Glutamatergic neuron (in vitro differentiated cells): Measurements from ENCODE around the gene CCPG1. TPM values are rescaled to one million over a fixed set of nuclear protein-coding genes. Genes with fewer than 3 reads are reported as not detected.
"Not testable (repeated sequence)": the region's sequence is repeated elsewhere in the genome, so short reads cannot be mapped to it uniquely, and the experiment has no call there.

Experiments used
- DNase-seq: peaks from one replicate; pipeline ENCODE4 v3.0.0; 2022
- H3K27ac Mint-ChIP-seq: one replicate; pipeline ENCODE4 v1.8.0; 2020; ENCODE audit warnings: mild to moderate bottlenecking, mixed read lengths, inconsistent platforms; ENCODE audit not compliant: unreplicated experiment
- H3K27me3 Mint-ChIP-seq: one replicate; pipeline ENCODE4 v1.8.0; 2020; ENCODE audit warnings: mild to moderate bottlenecking, moderate library complexity, mixed read lengths, inconsistent platforms; ENCODE audit not compliant: unreplicated experiment
- H3K36me3 Mint-ChIP-seq: one replicate; pipeline ENCODE4 v1.8.0; 2020; ENCODE audit warnings: mild to moderate bottlenecking, mixed read lengths, inconsistent platforms; ENCODE audit not compliant: unreplicated experiment
- H3K4me1 Mint-ChIP-seq: one replicate; pipeline ENCODE4 v1.8.0; 2020; ENCODE audit warnings: mild to moderate bottlenecking, low read depth, mixed read lengths, inconsistent platforms; ENCODE audit not compliant: unreplicated experiment
- H3K4me3 Mint-ChIP-seq: one replicate; pipeline ENCODE4 v1.8.0; 2020; ENCODE audit warnings: mild to moderate bottlenecking, mixed read lengths, inconsistent platforms; ENCODE audit not compliant: unreplicated experiment
- H3K9me3 Mint-ChIP-seq: one replicate; pipeline ENCODE4 v1.8.0; 2020; ENCODE audit warnings: mild to moderate bottlenecking, moderate library complexity, mixed read lengths, inconsistent platforms; ENCODE audit not compliant: unreplicated experiment
- CTCF ChIP-seq: fragments of 200-600 bp; sonication (generic); IDR thresholded peaks from one replicate; pipeline ENCODE4 v1.5.0; 2021; ENCODE audit not compliant: partially characterized antibody, unreplicated experiment
- total RNA-seq: library from RNA; stranded (reverse); fragmentation: NEBNext Ultra II Directional; extraction: Animal tissue kit (Norgen Biotek cat#: 25700); gene quantifications from one replicate; pipeline ENCODE4 v1.2.1, GENCODE V29; 2021; ENCODE audit not compliant: unreplicated experiment

The CCPG1 gene
- total RNA-seq, 1 donor from 2014 or later, result 30.8 TPM

DNA sequence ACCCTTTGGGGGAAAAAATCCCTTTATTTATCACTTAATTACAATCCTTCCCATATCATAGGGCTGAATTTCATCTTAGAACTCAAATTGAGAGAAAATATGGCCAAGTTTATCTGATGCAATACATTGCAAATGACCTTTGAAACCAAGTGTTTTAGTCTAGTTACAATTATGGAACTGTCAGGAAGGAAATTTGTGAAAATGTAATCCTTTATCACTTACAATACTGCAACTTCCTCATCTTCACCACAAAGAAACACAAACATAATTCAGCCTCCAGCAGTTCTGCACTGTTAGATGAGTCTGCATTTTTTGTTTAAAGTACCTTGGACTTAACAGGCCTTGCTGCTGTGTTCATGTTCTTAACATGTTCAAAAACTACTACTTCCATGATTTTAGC, 4.6 kb downstream of the CCPG1 start:
- TF ChIP-seq CTCF, result no peak
- no peak overlapping the region for H3K27ac Mint-ChIP-seq
- peaks cover 4% of the 10 kb centered on the region for H3K9me3 Mint-ChIP-seq
- peak overlapping the region; percentile 53 for H3K4me3 Mint-ChIP-seq
- no peak for DNase-seq
- H3K4me1 Mint-ChIP-seq, result peaks cover 12% of the 10 kb centered on the region
- peaks cover 5% of the 10 kb centered on the region for H3K27me3 Mint-ChIP-seq
- no peaks in the 10 kb centered on the region for H3K36me3 Mint-ChIP-seq

GRCh38 chr15:55402707-55403106, 5.5 kb downstream of the CCPG1 start:
- peaks cover 4% of the 10 kb centered on the region for H3K27me3 Mint-ChIP-seq
- no peak overlapping the region for H3K4me3 Mint-ChIP-seq
- peaks cover 12% of the 10 kb centered on the region for H3K4me1 Mint-ChIP-seq
- peaks cover 4% of the 10 kb centered on the region for H3K9me3 Mint-ChIP-seq
- no peak overlapping the region for H3K27ac Mint-ChIP-seq
- no peak for TF ChIP-seq CTCF
- no peak for DNase-seq
- H3K36me3 Mint-ChIP-seq, result no peaks in the 10 kb centered on the region

- Mint-ChIP-seq H3K36me3 (peaks cover under 1% of the 10 kb centered on the region), H3K27me3 (no peaks in the 10 kb centered on the region), H3K27ac (no peak overlapping the region), H3K4me1 (peaks cover 8% of the 10 kb centered on the region), H3K9me3 (peaks cover 2% of the 10 kb centered on the region), H3K4me3 (no peak overlapping the region)
- DNase-seq, result no peak
- TF ChIP-seq CTCF, result no peak
Measured at GRCh38 chr15:55401786-55402246, 6.3 kb downstream of the CCPG1 start.

- not testable (repeated sequence) for H3K4me3 Mint-ChIP-seq, H3K36me3 Mint-ChIP-seq, H3K27me3 Mint-ChIP-seq, H3K4me1 Mint-ChIP-seq, H3K27ac Mint-ChIP-seq, H3K9me3 Mint-ChIP-seq, DNase-seq
Measured at GRCh38 chr15:55400050-55400449, 8.1 kb downstream of the CCPG1 start.

DNA sequence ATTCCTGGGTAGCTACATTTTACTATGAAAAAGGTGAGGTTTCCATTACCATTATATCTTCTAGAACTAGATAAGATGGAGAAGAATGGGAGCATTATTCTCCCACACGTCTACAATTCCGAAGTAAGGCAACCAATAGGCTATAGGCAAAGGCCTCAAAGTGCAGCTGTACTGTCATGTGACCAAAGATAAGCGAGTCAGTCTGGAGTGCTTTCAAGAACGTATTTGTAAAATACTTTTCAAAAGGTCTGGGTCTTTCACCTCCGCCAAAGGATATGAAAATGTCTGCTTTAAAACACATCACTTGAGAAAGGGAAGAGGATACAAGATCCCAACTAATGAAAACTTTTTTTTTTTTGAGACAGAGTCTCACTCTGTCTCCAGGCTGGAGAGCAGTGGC, 9.9 kb downstream of the CCPG1 start:
- TF ChIP-seq CTCF, result no peak
- peaks cover 4% of the 10 kb centered on the region for H3K4me1 Mint-ChIP-seq
- H3K27me3 Mint-ChIP-seq, result no peaks in the 10 kb centered on the region

DNA sequence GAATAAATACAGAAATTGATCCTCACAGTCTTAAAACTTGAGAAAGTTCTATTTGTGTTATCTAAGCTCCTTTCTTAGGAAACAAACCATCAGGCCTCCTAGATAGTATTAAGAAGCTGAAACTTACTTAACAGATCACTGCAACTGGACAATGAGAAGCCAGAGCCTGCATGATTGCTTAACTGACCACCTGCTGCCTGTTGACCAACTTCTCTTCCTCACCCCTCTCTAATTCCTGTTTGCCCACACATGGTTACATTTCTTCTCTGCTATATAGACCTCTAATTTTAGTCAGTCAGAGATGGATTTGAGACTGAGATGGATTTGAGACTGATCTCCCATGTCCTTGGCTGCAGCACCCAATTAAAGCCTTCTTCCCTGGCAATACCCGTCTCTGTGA, 13.5 kb downstream of the CCPG1 start:
- no peak for TF ChIP-seq CTCF
- no peaks in the 10 kb centered on the region for H3K27me3 Mint-ChIP-seq
- no peak overlapping the region for H3K27ac Mint-ChIP-seq
- no peak overlapping the region for H3K4me3 Mint-ChIP-seq
- no peaks in the 10 kb centered on the region for H3K4me1 Mint-ChIP-seq
- no peak for DNase-seq
- H3K9me3 Mint-ChIP-seq, result peaks cover 6% of the 10 kb centered on the region
- peaks cover 9% of the 10 kb centered on the region for H3K36me3 Mint-ChIP-seq

More for the DNA sequence above, 9.9 kb downstream of the CCPG1 start:
- H3K27ac Mint-ChIP-seq, result no peak overlapping the region
- H3K9me3 Mint-ChIP-seq, result peaks cover 6% of the 10 kb centered on the region
- H3K4me3 Mint-ChIP-seq, result no peak overlapping the region
- H3K36me3 Mint-ChIP-seq, result peaks cover 9% of the 10 kb centered on the region
- no peak for DNase-seq
